DND-41 (cell line): ENCODE results near the gene TSHR.

Experiments used
- ATAC-seq: fragments of 200-7000 bp; cut with Tn5 transposase; 3 replicates; pipeline ENCODE4 v1.9.1; 2021; ENCODE audit warnings: low read depth; ENCODE audit not compliant: insufficient read depth
- DNase-seq: peaks from one replicate; pipeline ENCODE4 v3.0.0-alpha.2; 2020
- H2AFZ ChIP-seq: 2 replicates; pipeline ENCODE4 v1.6.0; 2012; ENCODE audit warnings: low read depth, low read length
- H3K27ac ChIP-seq: 2 replicates; pipeline ENCODE4 v1.5.1; 2012; ENCODE audit warnings: low read length, inconsistent platforms
- H3K27me3 ChIP-seq: fragments of 200-600 bp; sonication (generic); 2 replicates; pipeline ENCODE4 v1.6.0; 2012; ENCODE audit warnings: low read length, mild to moderate bottlenecking, inconsistent platforms; ENCODE audit not compliant: insufficient read depth, poor library complexity
- H3K36me3 ChIP-seq: 2 replicates; pipeline ENCODE4 v1.5.1; 2012; ENCODE audit warnings: low read length, inconsistent platforms; ENCODE audit not compliant: insufficient read depth
- H3K4me1 ChIP-seq: 2 replicates; pipeline ENCODE4 v1.5.1; 2012; ENCODE audit warnings: mild to moderate bottlenecking, low read length; ENCODE audit not compliant: insufficient read depth
- H3K4me2 ChIP-seq: 2 replicates; pipeline ENCODE4 v1.6.0; 2012; ENCODE audit warnings: mild to moderate bottlenecking, moderate library complexity, low read length, inconsistent platforms; ENCODE audit not compliant: insufficient read depth
- H3K4me3 ChIP-seq, 2 experiments: fragments of 200-600 bp in 1 of 2; shearing (Covaris generic) in 1 of 2; 2 replicates each; pipeline ENCODE4 v1.5.1; 2012 to 2016; ENCODE audit warnings: inconsistent platforms in 2 of 2, low read length in 2 of 2, mild to moderate bottlenecking in 2 of 2, low read depth in 1 of 2, moderate library complexity in 1 of 2
- H3K79me2 ChIP-seq: 2 replicates; pipeline ENCODE4 v1.6.0; 2012; ENCODE audit warnings: low read length, inconsistent platforms; ENCODE audit not compliant: insufficient read depth
- H3K9ac ChIP-seq: 2 replicates; pipeline ENCODE4 v1.6.0; 2012; ENCODE audit warnings: low read depth, mild to moderate bottlenecking, inconsistent platforms, low read length, moderate library complexity
- H3K9me3 ChIP-seq: 2 replicates; pipeline ENCODE4 v1.5.1; 2012; ENCODE audit warnings: low read length, moderate library complexity, mild to moderate bottlenecking, inconsistent platforms; ENCODE audit not compliant: insufficient read depth, severe bottlenecking
- H4K20me1 ChIP-seq: 2 replicates; pipeline ENCODE4 v1.6.0; 2012; ENCODE audit warnings: low read length; ENCODE audit not compliant: insufficient read depth
- EZH2 ChIP-seq: IDR thresholded peaks from 3 replicates; pipeline ENCODE4 v1.6.1; 2012; ENCODE audit warnings: borderline replicate concordance, low read depth, mild to moderate bottlenecking, moderate library complexity, low read length, inconsistent platforms; ENCODE audit not compliant: severe bottlenecking
- TF ChIP-seq, protein P1 (sequence below): IDR thresholded peaks from 2 replicates; pipeline ENCODE4 v1.5.1; 2012; ENCODE audit warnings: borderline replicate concordance, low read length, moderate library complexity, mild to moderate bottlenecking; ENCODE audit not compliant: poor library complexity, severe bottlenecking; ENCODE audit errors: extremely low read depth

TSHR gene

DNA sequence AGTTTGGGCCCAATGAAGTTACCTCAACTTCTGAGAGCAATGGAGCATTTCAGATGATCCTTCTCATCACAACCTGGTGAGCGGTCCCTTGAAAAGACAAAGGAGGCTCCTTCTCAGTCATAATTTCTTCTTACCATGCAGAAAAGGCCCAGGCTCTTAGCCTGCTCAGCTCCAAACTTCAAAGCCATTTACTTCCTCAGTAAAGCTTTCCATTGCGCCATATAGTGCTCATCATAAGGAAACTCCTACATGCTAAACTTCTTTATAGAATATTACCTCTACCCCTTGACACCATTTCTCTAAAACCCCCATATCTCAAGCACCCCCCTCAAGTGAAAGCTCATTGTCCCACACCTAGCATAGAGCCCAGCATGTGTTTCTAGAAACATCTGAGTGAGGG is 138.2 kb downstream of the TSHR start:
- Histone ChIP-seq H4K20me1 (no peaks in the 10 kb centered on the region), H2AFZ (no peak overlapping the region), H3K27me3 (no peaks in the 10 kb centered on the region), H3K9ac (no peak overlapping the region), H3K79me2 (no peaks in the 10 kb centered on the region), H3K4me3 (no peak overlapping the region), H3K4me1 (no peaks in the 10 kb centered on the region), H3K27ac (no peak overlapping the region), H3K4me2 (no peak overlapping the region), H3K36me3 (peaks cover 74% of the 10 kb centered on the region), H3K9me3 (no peaks in the 10 kb centered on the region)
- TF ChIP-seq, protein P1, sequence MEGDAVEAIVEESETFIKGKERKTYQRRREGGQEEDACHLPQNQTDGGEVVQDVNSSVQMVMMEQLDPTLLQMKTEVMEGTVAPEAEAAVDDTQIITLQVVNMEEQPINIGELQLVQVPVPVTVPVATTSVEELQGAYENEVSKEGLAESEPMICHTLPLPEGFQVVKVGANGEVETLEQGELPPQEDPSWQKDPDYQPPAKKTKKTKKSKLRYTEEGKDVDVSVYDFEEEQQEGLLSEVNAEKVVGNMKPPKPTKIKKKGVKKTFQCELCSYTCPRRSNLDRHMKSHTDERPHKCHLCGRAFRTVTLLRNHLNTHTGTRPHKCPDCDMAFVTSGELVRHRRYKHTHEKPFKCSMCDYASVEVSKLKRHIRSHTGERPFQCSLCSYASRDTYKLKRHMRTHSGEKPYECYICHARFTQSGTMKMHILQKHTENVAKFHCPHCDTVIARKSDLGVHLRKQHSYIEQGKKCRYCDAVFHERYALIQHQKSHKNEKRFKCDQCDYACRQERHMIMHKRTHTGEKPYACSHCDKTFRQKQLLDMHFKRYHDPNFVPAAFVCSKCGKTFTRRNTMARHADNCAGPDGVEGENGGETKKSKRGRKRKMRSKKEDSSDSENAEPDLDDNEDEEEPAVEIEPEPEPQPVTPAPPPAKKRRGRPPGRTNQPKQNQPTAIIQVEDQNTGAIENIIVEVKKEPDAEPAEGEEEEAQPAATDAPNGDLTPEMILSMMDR, result no peak
- no peak for TF ChIP-seq EZH2
- ATAC-seq (no peak), DNase-seq (no peak)

DNA sequence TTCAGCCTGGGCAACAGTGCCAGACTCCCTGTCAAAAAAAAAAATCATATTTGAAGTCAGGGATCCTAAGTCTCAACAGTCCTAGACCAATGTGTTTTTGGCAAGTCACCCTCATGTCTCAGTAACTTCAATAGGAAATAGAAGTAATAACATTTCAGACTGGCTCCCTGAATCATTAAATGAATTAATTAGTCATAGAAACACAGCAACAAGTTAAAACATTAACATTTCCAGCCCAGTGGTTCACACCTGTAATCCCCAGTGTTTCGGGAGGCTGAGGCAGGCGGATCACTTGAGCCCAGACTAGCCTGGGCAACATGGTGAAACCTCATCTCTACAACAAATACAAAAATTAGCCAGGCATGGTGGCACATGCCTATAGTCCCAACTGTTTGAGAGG is 140.1 kb downstream of the TSHR start:
- H3K79me2 ChIP-seq, result no peaks in the 10 kb centered on the region
- ATAC-seq, result no peak
- no peaks in the 10 kb centered on the region for H3K4me1 ChIP-seq
- H4K20me1 ChIP-seq, result no peaks in the 10 kb centered on the region
- no peak overlapping the region for H2AFZ ChIP-seq
- no peaks in the 10 kb centered on the region for H3K9me3 ChIP-seq
- H3K4me2 ChIP-seq, result no peak overlapping the region
- TF ChIP-seq, protein P1, result no peak
- TF ChIP-seq EZH2, result no peak
- peaks cover 89% of the 10 kb centered on the region for H3K36me3 ChIP-seq
- H3K4me3 ChIP-seq, result no peak overlapping the region
- no peaks in the 10 kb centered on the region for H3K27me3 ChIP-seq
- H3K27ac ChIP-seq, result no peak overlapping the region
- H3K9ac ChIP-seq, result no peak overlapping the region
- no peak for DNase-seq

DNA sequence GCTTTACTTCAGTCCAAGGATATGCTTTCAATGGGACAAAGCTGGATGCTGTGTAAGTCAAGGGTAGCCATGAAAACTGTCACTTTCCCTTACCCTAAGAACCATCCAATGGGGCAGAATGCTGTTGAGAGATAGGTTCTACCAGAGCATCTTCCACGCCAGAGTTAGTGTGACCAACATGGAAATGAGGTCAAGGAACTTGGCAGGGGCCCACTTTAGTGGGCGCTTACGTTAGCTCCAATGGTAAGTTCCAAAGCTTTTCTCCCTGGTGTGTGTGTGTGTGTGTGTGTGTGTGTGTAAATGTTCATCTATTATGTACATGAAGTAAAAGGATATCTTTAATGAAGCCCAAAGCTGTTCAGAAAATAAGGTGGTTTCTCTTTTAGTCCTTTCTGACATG is 141.2 kb downstream of the TSHR start:
- no peak for ATAC-seq
- DNase-seq, result no peak
- H3K36me3 ChIP-seq, result peaks cover 90% of the 10 kb centered on the region
- no peak overlapping the region for H3K27ac ChIP-seq
- H3K79me2 ChIP-seq, result no peaks in the 10 kb centered on the region
- H3K9me3 ChIP-seq, result no peaks in the 10 kb centered on the region
- no peaks in the 10 kb centered on the region for H4K20me1 ChIP-seq
- no peak overlapping the region for H2AFZ ChIP-seq
- no peak overlapping the region for H3K4me3 ChIP-seq
- no peaks in the 10 kb centered on the region for H3K4me1 ChIP-seq
- no peak overlapping the region for H3K9ac ChIP-seq
- no peaks in the 10 kb centered on the region for H3K27me3 ChIP-seq
- TF ChIP-seq EZH2, result no peak
- TF ChIP-seq, protein P1, result no peak
- no peak overlapping the region for H3K4me2 ChIP-seq

DNA sequence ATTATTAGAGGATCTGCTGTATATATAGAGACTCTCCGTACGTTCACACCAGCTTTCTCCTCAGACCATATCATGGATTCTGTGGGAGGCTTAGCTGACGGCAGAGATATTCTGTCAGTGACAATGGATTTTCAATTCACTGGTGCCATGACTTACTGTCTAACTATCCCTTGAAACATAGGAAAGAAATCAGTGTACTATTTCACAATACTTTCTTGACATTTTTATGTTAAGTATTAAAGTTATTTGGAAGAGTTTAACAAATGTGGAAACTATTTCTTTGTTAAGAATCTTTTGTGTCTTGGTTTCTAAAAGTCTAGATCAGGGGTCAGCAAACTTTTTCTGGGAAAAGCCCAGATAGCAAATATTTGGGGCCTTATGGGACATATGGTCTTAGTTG is 146.8 kb downstream of the TSHR start:
- no peak for DNase-seq
- Histone ChIP-seq H3K4me3 (no peak overlapping the region), H3K79me2 (no peaks in the 10 kb centered on the region), H3K4me1 (no peaks in the 10 kb centered on the region), H3K36me3 (peaks cover 72% of the 10 kb centered on the region), H3K9me3 (no peaks in the 10 kb centered on the region), H2AFZ (no peak overlapping the region), H3K27ac (no peak overlapping the region), H4K20me1 (no peaks in the 10 kb centered on the region), H3K4me2 (no peak overlapping the region), H3K27me3 (no peaks in the 10 kb centered on the region), H3K9ac (no peak overlapping the region)
- ATAC-seq, result no peak
- no peak for TF ChIP-seq EZH2
- TF ChIP-seq, protein P1, result no peak
